NCI-H1694 (cell line): Measurements from ENCODE around the gene WDR82.

Experiments used
- DNase-seq: peaks from one replicate; lab custom pipeline; 2025; lab: John Stamatoyannopoulos, UW

WDR82 gene

DNA sequence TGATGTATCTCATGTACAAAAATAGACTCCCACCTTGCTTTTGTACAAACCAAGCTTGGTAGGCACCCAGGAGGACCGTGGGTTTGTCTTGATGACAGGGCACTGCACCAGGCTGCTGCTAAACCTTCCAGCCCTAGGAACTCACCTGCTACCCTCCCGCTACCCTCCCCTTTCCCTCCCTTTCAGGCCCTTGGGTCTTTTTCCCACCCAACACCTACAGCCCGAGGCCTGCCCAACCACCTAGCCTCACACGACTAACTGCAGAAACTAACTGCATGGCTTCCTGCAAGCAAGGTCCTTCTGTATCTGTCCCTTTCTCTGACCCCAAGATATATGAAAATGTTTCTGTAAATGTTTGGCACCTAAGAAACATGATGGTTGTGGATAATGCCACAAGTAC lies 21.8 kb downstream of the WDR82 start:
- DNase-seq = no peak

DNA sequence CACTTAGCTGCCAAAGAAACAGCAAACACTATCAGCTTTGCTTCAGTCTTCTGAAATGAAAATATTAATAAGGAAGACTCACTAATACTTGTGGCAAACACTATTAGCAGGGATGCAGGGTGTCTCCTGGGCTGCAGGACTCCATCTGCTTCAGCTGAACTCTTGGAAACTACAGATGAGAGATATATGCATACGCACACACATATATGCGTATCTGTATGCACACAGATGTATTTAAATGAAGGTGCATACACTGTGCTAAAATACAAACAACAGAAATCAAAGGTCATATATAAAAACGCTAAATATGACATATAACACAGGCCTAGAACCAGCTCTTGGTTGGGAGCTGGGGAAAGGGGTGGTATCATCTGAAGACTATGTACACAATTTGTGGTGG lies 22.3 kb downstream of the WDR82 start:
- DNase-seq = no peak

- DNase-seq = no peak
These were observed 23.8 kb downstream of the WDR82 start for GRCh38 chr3:52254608-52255007.

DNA sequence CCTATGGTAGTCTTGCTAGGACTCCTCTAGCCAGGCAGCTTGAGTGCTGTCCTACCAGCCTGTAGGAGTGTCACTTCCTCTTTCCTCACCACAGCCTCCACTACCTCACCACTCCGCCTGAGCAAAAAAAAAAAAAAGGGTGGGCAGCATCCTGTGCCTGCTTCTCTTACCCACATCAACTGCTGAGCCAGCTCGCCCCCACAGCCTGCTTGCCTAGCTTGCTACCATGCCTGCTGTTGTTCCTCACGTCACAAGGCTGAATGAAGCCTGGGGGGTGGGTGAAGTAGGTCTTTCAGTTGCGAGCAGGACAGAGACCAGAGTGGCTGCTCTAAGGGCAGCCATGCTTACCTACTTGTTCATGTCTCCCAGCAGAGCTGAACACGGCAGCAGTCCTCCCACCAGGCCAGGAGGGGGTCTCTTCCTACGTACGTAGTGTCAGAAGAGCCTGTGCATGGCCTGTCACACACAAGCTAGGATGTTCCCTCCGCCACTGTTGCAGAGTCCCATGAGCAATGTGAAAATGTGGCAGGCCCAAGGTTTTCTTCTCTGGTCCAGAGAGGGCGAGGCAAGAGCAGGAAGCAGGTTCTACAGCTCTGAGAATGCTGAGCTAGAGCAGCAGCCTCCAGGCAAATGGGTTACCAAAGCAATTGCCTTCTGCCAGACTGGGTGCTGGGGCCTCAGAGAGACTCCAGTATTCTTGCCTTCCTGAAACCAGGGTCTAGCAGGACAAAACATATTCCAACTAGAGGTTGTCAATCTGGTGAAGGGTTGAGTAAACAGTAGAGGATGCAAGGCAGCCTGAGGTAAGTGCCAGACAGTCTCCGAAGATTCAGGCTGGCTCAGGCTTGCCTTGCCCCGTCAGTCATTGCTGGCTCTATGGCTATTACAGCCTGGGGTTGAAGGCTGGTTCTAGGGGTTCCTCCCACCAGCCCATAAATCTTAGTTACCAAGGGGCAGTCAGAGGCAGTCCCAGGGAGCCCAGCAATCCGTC lies 24.8 kb downstream of the WDR82 start:
- DNase-seq = no peak

DNA sequence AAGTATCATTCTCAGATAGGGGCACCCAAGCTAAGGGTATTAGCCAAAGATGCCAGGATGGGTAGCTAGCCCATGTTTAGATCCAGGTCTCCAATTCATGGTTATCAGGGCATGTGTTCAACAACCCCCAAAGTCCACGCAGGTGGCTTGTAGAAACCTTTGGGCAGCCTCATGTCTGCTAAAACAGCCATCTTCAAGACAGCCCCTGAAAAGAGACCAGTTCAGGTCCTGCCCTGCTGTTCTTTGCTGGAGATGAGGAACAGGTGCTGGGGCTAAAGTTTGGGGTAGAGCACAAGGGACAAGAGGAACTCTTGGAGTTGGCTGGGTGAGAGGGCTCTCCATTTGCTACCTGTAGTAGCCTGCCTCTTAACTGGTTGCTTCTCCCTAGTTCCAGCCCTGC lies 28.3 kb downstream of the WDR82 start:
- no peak for DNase-seq

GRCh38 chr3:52249683-52250082 lies 28.8 kb downstream of the WDR82 start:
- no peak for DNase-seq

GRCh38 chr3:52248816-52249547 lies 29.5 kb downstream of the WDR82 start:
- DNase-seq = no peak

DNA sequence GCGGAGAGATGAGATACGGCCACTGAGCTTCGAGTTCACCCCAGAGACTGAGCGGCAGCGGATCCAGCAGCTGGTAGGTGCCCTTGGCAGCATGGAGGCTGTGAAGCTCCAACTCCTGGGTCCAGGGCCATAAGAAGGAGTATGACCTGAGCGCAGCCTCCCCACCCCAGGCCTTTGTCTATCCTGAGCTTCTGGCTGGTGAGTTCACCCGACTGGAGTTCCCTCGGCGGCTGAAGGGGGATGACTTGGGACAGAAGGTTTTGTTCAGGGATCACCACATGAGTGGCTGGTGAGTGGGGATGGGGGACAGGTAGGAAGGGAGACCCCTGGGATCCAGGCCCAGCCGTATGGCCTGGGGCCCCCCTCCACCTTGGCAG lies 30.3 kb downstream of the WDR82 start:
- DNase-seq = no peak

DNA sequence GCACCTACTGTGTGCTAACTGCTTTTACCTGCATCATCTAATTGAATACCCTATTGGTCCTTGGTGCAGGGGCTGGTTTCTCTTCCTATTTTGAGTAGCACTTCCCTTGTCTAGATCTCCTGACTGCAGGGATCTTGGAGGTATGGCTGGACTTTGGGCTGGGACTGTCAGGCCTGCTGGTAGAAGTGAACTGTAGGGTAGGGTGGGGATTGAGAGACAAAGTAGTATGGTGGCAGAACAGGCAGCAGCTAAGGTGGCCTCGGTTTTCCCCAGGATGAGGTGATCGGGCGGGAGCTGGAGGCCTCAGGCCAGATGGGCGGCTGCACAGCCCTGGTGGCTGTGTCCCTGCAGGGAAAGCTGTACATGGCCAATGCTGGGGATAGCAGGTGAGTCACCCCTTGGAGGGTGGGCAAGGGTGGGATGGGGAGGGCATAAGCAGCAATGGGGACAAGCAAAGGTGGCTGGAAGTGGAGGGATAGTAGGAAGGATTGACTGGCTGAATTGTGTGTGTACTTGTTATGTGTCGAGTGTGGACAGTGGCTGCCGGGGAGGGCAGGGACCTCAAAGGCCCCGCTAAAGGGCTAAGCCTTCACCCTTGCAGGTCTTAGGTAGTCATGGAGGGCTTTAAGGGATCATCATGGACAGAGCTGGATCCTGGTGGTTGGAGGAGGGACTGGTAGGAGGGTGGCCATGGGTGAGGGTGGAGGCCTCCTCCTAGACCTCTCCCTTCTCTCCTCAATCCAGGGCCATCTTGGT lies 30.9 kb downstream of the WDR82 start:
- no peak for DNase-seq

- DNase-seq = no peak
These were observed 31.6 kb downstream of the WDR82 start for GRCh38 chr3:52246728-52247408.

GRCh38 chr3:52246264-52246620 lies 32.2 kb downstream of the WDR82 start:
- DNase-seq = no peak

DNA sequence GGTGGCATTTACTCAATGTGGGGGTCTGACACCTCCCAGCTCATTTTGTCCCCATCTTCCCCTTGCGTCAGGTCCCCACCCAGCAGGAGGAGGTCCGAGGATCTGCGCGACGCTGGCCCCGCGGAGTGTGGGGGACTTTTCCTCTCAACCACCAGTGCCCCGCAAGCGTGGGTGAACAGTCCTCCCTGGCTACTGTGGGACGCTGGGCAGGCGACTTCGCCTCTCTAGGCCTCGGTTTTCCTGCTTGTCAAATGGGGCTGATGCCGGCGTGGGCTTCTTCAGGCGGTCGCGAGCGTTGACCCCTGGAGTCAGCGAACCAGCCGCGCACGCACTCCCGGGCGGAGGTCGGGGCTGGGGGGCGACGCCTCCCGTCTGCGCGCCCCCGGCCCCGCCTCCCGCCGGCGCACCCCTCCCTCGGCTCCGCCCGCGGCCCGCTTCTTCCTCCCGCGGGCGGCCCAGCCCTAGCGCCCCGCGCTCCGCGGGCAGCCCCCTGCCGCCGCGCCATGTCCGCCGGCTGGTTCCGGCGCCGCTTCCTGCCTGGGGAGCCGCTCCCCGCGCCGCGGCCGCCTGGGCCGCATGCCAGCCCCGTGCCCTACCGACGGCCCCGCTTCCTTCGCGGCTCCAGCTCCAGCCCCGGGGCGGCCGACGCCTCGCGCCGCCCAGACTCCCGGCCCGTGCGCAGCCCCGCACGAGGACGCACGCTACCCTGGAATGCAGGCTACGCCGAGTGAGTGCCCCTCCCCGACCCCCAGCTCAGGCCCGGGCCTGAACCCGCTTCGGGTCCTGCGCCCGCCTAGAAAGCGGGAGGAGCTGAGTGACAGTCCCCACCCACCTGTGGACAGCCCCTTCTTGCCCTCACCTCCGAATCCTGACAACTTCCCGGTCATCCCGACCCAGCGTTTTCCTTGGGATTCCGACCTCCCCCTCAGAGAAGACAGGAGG lies 32.9 kb downstream of the WDR82 start, which contains the start of gene PPM1M:
PPM1M (plus strand) TSS at position 438 of the 942 bp plus-strand sequence; CDS start at position 504, 66 bp downstream.
- no peak for DNase-seq

- DNase-seq = no peak
These were observed 34.4 kb downstream of the WDR82 start for GRCh38 chr3:52243791-52244628.

DNA sequence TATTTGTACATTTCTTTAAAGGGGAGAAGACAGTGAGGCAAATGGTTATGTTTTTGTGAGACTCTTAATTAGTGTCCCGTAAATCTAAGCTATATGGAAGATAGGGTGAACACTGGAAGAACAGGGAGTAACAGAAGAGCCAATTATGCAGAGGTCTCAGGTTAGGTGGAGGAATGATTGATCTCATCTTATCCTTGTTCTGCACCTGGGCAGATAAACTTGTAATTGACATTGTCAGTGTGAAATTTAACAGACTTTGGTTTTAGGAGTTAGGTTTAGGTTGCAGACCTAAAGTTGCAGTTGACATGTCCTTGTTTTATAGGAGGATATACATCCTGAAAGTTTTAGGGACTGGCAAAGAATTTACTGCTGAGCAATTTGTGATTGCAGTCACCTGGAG lies 36.4 kb downstream of the WDR82 start:
- DNase-seq = no peak

DNA sequence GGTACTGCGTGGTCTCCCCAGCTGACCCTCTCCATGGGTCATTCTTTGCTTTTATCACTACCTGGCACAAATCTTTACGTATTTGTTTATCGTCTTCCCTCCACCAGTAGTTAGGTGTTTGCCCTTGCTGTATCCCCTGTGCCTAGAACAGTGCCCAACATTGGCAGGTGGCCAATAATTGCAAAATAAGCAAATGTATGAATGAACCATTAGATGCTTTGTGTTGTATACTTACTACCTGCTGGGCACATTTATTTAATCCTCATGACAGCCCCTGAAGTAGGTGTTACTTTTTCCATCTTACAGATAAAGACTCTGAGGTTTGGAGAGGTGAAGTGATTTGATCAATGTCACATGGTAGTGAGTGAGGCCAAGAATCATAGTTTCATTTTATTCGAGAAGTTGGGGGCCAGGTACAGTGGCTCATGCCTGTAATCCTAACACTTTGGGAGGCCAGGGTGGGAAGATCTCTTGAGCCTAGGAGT lies 37.5 kb downstream of the WDR82 start:
- DNase-seq = no peak

- peak; percentile 70 for DNase-seq
These were observed 38.2 kb downstream of the WDR82 start for GRCh38 chr3:52240059-52240885.

DNA sequence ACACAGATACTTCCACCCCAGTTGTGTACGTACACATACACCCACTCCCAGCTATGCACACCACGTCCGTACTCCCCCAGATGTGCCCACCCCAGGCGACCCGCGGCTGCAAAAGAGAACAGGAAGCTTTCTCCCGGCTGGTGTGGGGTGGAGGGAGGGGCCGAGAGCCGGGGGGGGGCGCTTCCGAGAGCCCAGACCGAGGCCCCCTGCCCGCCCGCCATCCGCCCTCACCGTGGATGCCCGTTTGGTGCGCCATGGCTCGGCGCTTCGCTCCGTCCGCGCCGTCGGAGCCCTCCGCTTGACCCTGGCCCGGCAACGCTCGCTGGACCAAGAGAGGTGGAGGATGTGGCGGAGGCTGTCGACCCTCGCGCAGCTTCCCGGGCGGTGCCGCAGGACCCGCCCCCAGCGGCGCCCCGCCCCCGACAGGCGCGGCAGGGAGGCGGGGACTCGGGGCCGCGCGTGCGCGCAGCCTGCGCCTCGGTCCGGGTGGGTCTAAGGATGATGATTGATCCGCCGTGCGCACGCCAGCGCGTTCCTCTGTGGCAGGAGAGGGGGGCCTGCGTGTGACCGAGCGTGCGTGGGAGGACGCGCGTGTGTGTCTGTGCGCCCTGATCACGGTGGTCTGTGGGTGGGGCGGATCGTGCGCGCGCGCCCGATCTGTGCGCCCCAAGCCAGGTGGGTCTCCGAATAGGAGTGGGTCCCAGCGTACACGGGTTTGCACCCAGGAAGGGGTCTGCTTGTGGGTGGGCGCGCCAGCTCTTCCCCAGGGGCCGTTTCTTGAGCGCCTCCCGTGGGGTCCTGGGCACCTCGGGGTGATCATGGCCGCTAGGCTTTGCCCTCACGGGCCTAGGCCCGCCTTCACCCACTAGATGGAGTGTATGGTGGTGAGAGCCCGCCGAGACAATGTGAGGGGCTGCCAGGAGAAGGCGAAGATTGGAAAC lies 39.4 kb downstream of the WDR82 start, which contains the start of gene TWF2:
TWF2 (minus strand) TSS at position 398 of the 941 bp plus-strand sequence; CDS start at position 256, 142 bp downstream.
- no peak for DNase-seq
